GM21737 (cell line): Measurements from ENCODE around the gene SLC34A3.

Source experiments
- ATAC-seq: cut with Tn5 transposase; IDR thresholded peaks from one replicate; pipeline ENCODE4 v1.9.1; 2021; ENCODE audit warnings: mild to moderate bottlenecking, moderate library complexity; ENCODE audit not compliant: unreplicated experiment

Gene SLC34A3

GRCh38 chr9:137275203-137275587, 44.5 kb downstream of the SLC34A3 start:
- ATAC-seq, result no peak

GRCh38 chr9:137275588-137276472, 45.1 kb downstream of the SLC34A3 start:
- no peak for ATAC-seq

- ATAC-seq, result no peak
These were observed 46.0 kb downstream of the SLC34A3 start for GRCh38 chr9:137276473-137277328.

- peak; percentile 61 for ATAC-seq
These were observed 46.8 kb downstream of the SLC34A3 start, which contains the start of gene TOR4A for GRCh38 chr9:137277329-137278041. TOR4A (plus strand) TSS chr9:137277726; CDS start chr9:137278690, 964 bp downstream.

- ATAC-seq, result no peak
These were observed 47.5 kb downstream of the SLC34A3 start for GRCh38 chr9:137278061-137278701.

GRCh38 chr9:137278721-137279711, 48.3 kb downstream of the SLC34A3 start:
- no peak for ATAC-seq

GRCh38 chr9:137279741-137280473, 49.2 kb downstream of the SLC34A3 start:
- no peak for ATAC-seq

- ATAC-seq, result no peak
These were observed 50.0 kb downstream of the SLC34A3 start for GRCh38 chr9:137280474-137281344.

GRCh38 chr9:137281345-137282116, 50.8 kb downstream of the SLC34A3 start:
- ATAC-seq, result no peak
